ENCODE data around the gene SPAG7. TPM values are rescaled to one million over a fixed set of nuclear protein-coding genes. Genes with fewer than 3 reads are reported as not detected.
A peak's percentile ranks its signal among the peaks of the same experiment; 100 is the strongest.

Gene SPAG7
- total RNA-seq, 1 donor from 2014 or later, result 60.5 TPM

GRCh38 chr17:4968486-4969046, 949 bp upstream of the SPAG7 start:
- Mint-ChIP-seq H3K4me3 (no peak overlapping the region), H3K9me3 (no peaks in the 10 kb centered on the region)
- no peak for TF ChIP-seq CTCF (conservative IDR thresholded peaks at IDR 0.05)

GRCh38 chr17:4966844-4967538, 626 bp downstream of the SPAG7 start:
- Mint-ChIP-seq H3K27ac (no peak overlapping the region), H3K27me3 (no peaks in the 10 kb centered on the region), H3K9me3 (no peaks in the 10 kb centered on the region)

More at GRCh38 chr17:4968486-4969046, 949 bp upstream of the SPAG7 start:
- Mint-ChIP-seq H3K4me1 (ENCODE audit: unreplicated experiment) (peaks cover 41% of the 10 kb centered on the region), H3K27ac (no peak overlapping the region), H3K27me3 (no peaks in the 10 kb centered on the region), H3K36me3 (peaks cover 21% of the 10 kb centered on the region)
- DNase-seq (ENCODE audit: extremely low spot score, unreplicated experiment), result no peak

GRCh38 chr17:4965311-4965986, 2.2 kb downstream of the SPAG7 start:
- Mint-ChIP-seq H3K4me1 (ENCODE audit: unreplicated experiment) (peaks cover 33% of the 10 kb centered on the region), H3K27ac (no peak overlapping the region), H3K27me3 (no peaks in the 10 kb centered on the region), H3K9me3 (no peaks in the 10 kb centered on the region), H3K4me3 (peak overlapping the region; percentile 56), H3K36me3 (peaks cover 22% of the 10 kb centered on the region)
- DNase-seq (ENCODE audit: extremely low spot score, unreplicated experiment), result no peak
- TF ChIP-seq CTCF (conservative IDR thresholded peaks at IDR 0.05), result no peak

More at GRCh38 chr17:4966844-4967538, 626 bp downstream of the SPAG7 start:
- DNase-seq (ENCODE audit: extremely low spot score, unreplicated experiment), result peak; percentile 96
- Mint-ChIP-seq H3K36me3 (peaks cover 20% of the 10 kb centered on the region), H3K4me1 (ENCODE audit: unreplicated experiment) (peaks cover 37% of the 10 kb centered on the region), H3K4me3 (no peak overlapping the region)
- no peak for TF ChIP-seq CTCF (conservative IDR thresholded peaks at IDR 0.05)

GRCh38 chr17:4960279-4960922, 7.2 kb downstream of the SPAG7 start:
- peaks cover 17% of the 10 kb centered on the region for H3K36me3 Mint-ChIP-seq
- no peak overlapping the region for H3K27ac Mint-ChIP-seq
- no peaks in the 10 kb centered on the region for H3K27me3 Mint-ChIP-seq
- no peaks in the 10 kb centered on the region for H3K9me3 Mint-ChIP-seq
- DNase-seq (ENCODE audit: extremely low spot score, unreplicated experiment), result no peak
- no peak for TF ChIP-seq CTCF (conservative IDR thresholded peaks at IDR 0.05)
- no peak overlapping the region for H3K4me3 Mint-ChIP-seq
- H3K4me1 Mint-ChIP-seq (ENCODE audit: unreplicated experiment), result peaks cover 16% of the 10 kb centered on the region

- no peak overlapping the region for H3K4me3 Mint-ChIP-seq
- TF ChIP-seq CTCF (conservative IDR thresholded peaks at IDR 0.05), result no peak
- H3K9me3 Mint-ChIP-seq, result no peaks in the 10 kb centered on the region
- H3K27me3 Mint-ChIP-seq, result no peaks in the 10 kb centered on the region
- peaks cover 13% of the 10 kb centered on the region for H3K36me3 Mint-ChIP-seq
- H3K4me1 Mint-ChIP-seq (ENCODE audit: unreplicated experiment), result peaks cover 11% of the 10 kb centered on the region
- peak overlapping the region; percentile 60 for H3K27ac Mint-ChIP-seq
- no peak for DNase-seq (ENCODE audit: extremely low spot score, unreplicated experiment)
Measured at GRCh38 chr17:4959261-4959965, 8.2 kb downstream of the SPAG7 start.
